HG03139 (cell line): ENCODE data around the gene TRIM28.
A peak's percentile ranks its signal among the peaks of the same experiment; 100 is the strongest.

ENCODE experiments used
- ATAC-seq: cut with Tn5 transposase; IDR thresholded peaks from one replicate; pipeline ENCODE4 v1.9.1; 2021; ENCODE audit not compliant: unreplicated experiment

Gene TRIM28

GRCh38 chr19:58547323-58548312 is 3.8 kb downstream of the TRIM28 start:
- ATAC-seq, result no peak

- no peak for ATAC-seq
Measured at GRCh38 chr19:58548859-58549663, 5.2 kb downstream of the TRIM28 start.

- ATAC-seq, result no peak
Measured at GRCh38 chr19:58549664-58550361, 5.9 kb downstream of the TRIM28 start.

GRCh38 chr19:58550362-58551122 is 6.7 kb downstream of the TRIM28 start:
- no peak for ATAC-seq

- ATAC-seq, result no peak
Measured at GRCh38 chr19:58551123-58551497, 7.2 kb downstream of the TRIM28 start.

GRCh38 chr19:58551577-58552471 is 8.0 kb downstream of the TRIM28 start:
- no peak for ATAC-seq

GRCh38 chr19:58552655-58553054 is 8.8 kb downstream of the TRIM28 start:
- ATAC-seq, result no peak

- ATAC-seq, result no peak
Measured at GRCh38 chr19:58553799-58554493, 10.1 kb downstream of the TRIM28 start.

GRCh38 chr19:58554494-58555368 is 10.9 kb downstream of the TRIM28 start, which contains the start of gene CHMP2A:
CHMP2A (minus strand) TSS chr19:58555105; CDS start chr19:58554212, 893 bp downstream.
- ATAC-seq, result no peak

- ATAC-seq, result no peak
Measured at GRCh38 chr19:58555369-58555885, 11.6 kb downstream of the TRIM28 start.

GRCh38 chr19:58555920-58556621 is 12.2 kb downstream of the TRIM28 start:
- no peak for ATAC-seq

GRCh38 chr19:58556622-58557220 is 12.9 kb downstream of the TRIM28 start:
- ATAC-seq, result no peak

- ATAC-seq, result no peak
Measured at GRCh38 chr19:58557221-58558065, 13.6 kb downstream of the TRIM28 start.

- no peak for ATAC-seq
Measured at GRCh38 chr19:58558066-58558622, 14.3 kb downstream of the TRIM28 start, which contains the start of gene UBE2M. UBE2M (minus strand) TSS chr19:58558611; CDS start chr19:58558381, 230 bp downstream.

GRCh38 chr19:58558623-58559274 is 14.9 kb downstream of the TRIM28 start:
- peak; percentile 37 for ATAC-seq
